HCT116 (cell line): ENCODE measurements around the gene A3GALT2. TPM values are rescaled to one million over a fixed set of nuclear protein-coding genes. Genes with fewer than 3 reads are reported as not detected.

Source experiments
- ATAC-seq: fragments of 200-7000 bp; cut with Tn5 transposase; 2 replicates; pipeline ENCODE4 v1.9.1; 2020; ENCODE audit warnings: mild to moderate bottlenecking, moderate library complexity
- BruUV-seq: library from RNA; stranded (reverse); fragments of 400-500 nt; replicated peaks from 2 replicates; lab custom pipeline; 2021; lab: Mats Ljungman, UMichigan
- CTCF ChIA-PET: fragments of 300-600 bp; sonication (Branson Sonifier 250); formaldehyde crosslinking; loops from one replicate; lab custom pipeline; 2021; ENCODE audit warnings: antibody characterized with exemption; lab: Charles Lee
- POLR2A ChIA-PET: fragments of 300-600, 350-600 bp; sonication (Branson Sonifier 250); formaldehyde crosslinking; loops from one replicate; lab custom pipeline; 2021; ENCODE audit warnings: antibody characterized with exemption; lab: Charles Lee
- RAD21 ChIA-PET, 2 experiments: fragments of 300-600 bp; sonication (Branson Sonifier 250); formaldehyde crosslinking; loops; one replicate each; lab custom pipeline; 2023; ENCODE audit warnings: low total read pairs in 2 of 2; ENCODE audit not compliant: uncharacterized antibody in 2 of 2, unreplicated experiment in 2 of 2, low non-redundant PET in 1 of 2; lab: Charles Lee
- DNase-seq: peaks from one replicate; pipeline ENCODE4 v3.0.0-alpha.2; 2010; ENCODE audit warnings: low read depth, low spot score
- H2AFZ ChIP-seq: fragments of 200-600 bp; shearing (Covaris generic), sonication (generic); 2 replicates; pipeline ENCODE4 v1.6.1; 2017; ENCODE audit warnings: low read depth, mixed run types, mixed read lengths, antibody characterized with exemption, low read length; ENCODE audit not compliant: poor library complexity, severe bottlenecking
- H3K27ac ChIP-seq: 2 replicates; pipeline ENCODE4 v1.5.1; 2012; ENCODE audit warnings: low read depth, low read length
- H3K27me3 ChIP-seq: fragments of 200-600 bp; sonication (generic); 2 replicates; pipeline ENCODE4 v1.6.1; 2016; ENCODE audit warnings: mixed run types, low read length, mixed read lengths; ENCODE audit not compliant: insufficient read depth
- H3K36me3 ChIP-seq, 2 experiments: fragments of 200-500 bp in 1 of 2; fragments of 200-600 bp in 1 of 2; sonication (Bioruptor generic) in 1 of 2; sonication (generic) in 1 of 2; 2 replicates each; pipeline versions ENCODE4 v1.5.1 to v1.6.1; 2014 to 2016; ENCODE audit warnings: low read length in 2 of 2, inconsistent platforms in 1 of 2, mixed read lengths in 1 of 2, mixed run types in 1 of 2; ENCODE audit not compliant: insufficient read depth in 2 of 2, control insufficient read depth in 1 of 2
- H3K4me1 ChIP-seq, 2 experiments: fragments of 200-600 bp in 1 of 2; sonication (generic) in 1 of 2; 2 replicates each; pipeline versions ENCODE4 v1.5.1 to v1.6.1; 2012 to 2017; ENCODE audit warnings: low read length in 2 of 2, inconsistent platforms in 1 of 2, mild to moderate bottlenecking in 1 of 2, mixed read lengths in 1 of 2, mixed run types in 1 of 2, moderate library complexity in 1 of 2; ENCODE audit not compliant: insufficient read depth in 2 of 2, control insufficient read depth in 1 of 2
- H3K4me2 ChIP-seq: fragments of 200-600 bp; sonication (generic); 2 replicates; pipeline ENCODE4 v1.6.1; 2017; ENCODE audit warnings: mixed run types, low read length, mixed read lengths
- H3K4me3 ChIP-seq, 2 experiments: fragments of 200-600 bp in 1 of 2; sonication (generic) in 1 of 2; replicated peaks in 1 of 2; 2 replicates each; pipeline ENCODE4 v1.5.1; 2011 to 2016; ENCODE audit warnings: low read length in 2 of 2, control low read depth in 1 of 2, low read depth in 1 of 2, mild to moderate bottlenecking in 1 of 2, mixed read lengths in 1 of 2, mixed run types in 1 of 2
- H3K79me2 ChIP-seq: fragments of 200-600 bp; sonication (generic); 2 replicates; pipeline ENCODE4 v1.6.1; 2017; ENCODE audit warnings: mild to moderate bottlenecking, mixed run types, low read length, moderate library complexity, mixed read lengths; ENCODE audit not compliant: insufficient read depth
- H3K9ac ChIP-seq: fragments of 200-600 bp; sonication (generic); 2 replicates; pipeline ENCODE4 v1.6.1; 2016; ENCODE audit warnings: low read length, mixed read lengths
- H3K9me2 ChIP-seq: fragments of 200-600 bp; sonication (generic), shearing (Covaris generic); 2 replicates; pipeline ENCODE4 v1.6.1; 2017; ENCODE audit warnings: mixed run types, mild to moderate bottlenecking, moderate library complexity; ENCODE audit not compliant: insufficient read depth
- H3K9me3 ChIP-seq, 2 experiments: fragments of 200-500 bp in 1 of 2; fragments of 200-600 bp in 1 of 2; sonication (Bioruptor generic) in 1 of 2; sonication (generic) in 1 of 2; 2 replicates each; pipeline ENCODE4 v1.6.1; 2014 to 2017; ENCODE audit warnings: low read length in 2 of 2, mixed read lengths in 2 of 2, inconsistent platforms in 1 of 2, low read depth in 1 of 2, mild to moderate bottlenecking in 1 of 2, mixed run types in 1 of 2, moderate library complexity in 1 of 2; ENCODE audit not compliant: control insufficient read depth in 1 of 2, insufficient read depth in 1 of 2
- H4K20me1 ChIP-seq: fragments of 200-600 bp; sonication (generic), shearing (Covaris generic); 2 replicates; pipeline ENCODE4 v1.6.1; 2017; ENCODE audit warnings: mixed run types, mild to moderate bottlenecking, moderate library complexity; ENCODE audit not compliant: insufficient read depth
- CTCF ChIP-seq, 3 experiments: fragments of 200-600 bp in 1 of 3; sonication (generic) in 1 of 3; IDR thresholded peaks in 2 of 3; conservative IDR thresholded peaks in 1 of 3; 2 replicates each; pipeline ENCODE4 v1.5.1; 2012 to 2017; ENCODE audit warnings: low read depth in 2 of 3, low read length in 2 of 3, antibody characterized with exemption in 1 of 3, borderline replicate concordance in 1 of 3, control low read depth in 1 of 3, mild to moderate bottlenecking in 1 of 3, mixed read lengths in 1 of 3, mixed run types in 1 of 3, moderate library complexity in 1 of 3; ENCODE audit not compliant: insufficient read depth in 1 of 3
- POLR2AphosphoS5 ChIP-seq: IDR thresholded peaks from 2 replicates; pipeline ENCODE4 v1.6.1; 2011; ENCODE audit warnings: mild to moderate bottlenecking, low read depth, low read length, moderate library complexity
- TCF7L2 ChIP-seq: IDR thresholded peaks from 2 replicates; pipeline ENCODE4 v1.7.0; 2011; ENCODE audit warnings: borderline replicate concordance, inconsistent platforms; ENCODE audit not compliant: insufficient read depth, insufficient read length; ENCODE audit errors: extremely low read depth
- YY1 ChIP-seq: IDR thresholded peaks from 2 replicates; pipeline ENCODE4 v1.6.1; 2011; ENCODE audit warnings: low read length, low read depth, moderate library complexity, mild to moderate bottlenecking; ENCODE audit not compliant: insufficient replicate concordance; ENCODE audit errors: extremely low read depth
- intact Hi-C: fragments of 100-400 bp; cut with micrococcal nuclease; formaldehyde crosslinking; loops from 2 replicates; pipeline ENCODE4 v1.10.0; 2022
- total RNA-seq: library from RNA; stranded (reverse); gene quantifications from one replicate; pipeline ENCODE4 v1.2.1, GENCODE V29; 2021; ENCODE audit not compliant: unreplicated experiment
- TF ChIP-seq, protein P1 (sequence below): IDR thresholded peaks from 2 replicates; pipeline ENCODE4 v1.6.1; 2012

Gene A3GALT2
- total RNA-seq, 1 experiment from 2014 or later = not detected

- ATAC-seq = no peak
- H3K79me2 ChIP-seq = no peaks in the 10 kb centered on the region
- no TSS peak for BruUV-seq
- H4K20me1 ChIP-seq = no peaks in the 10 kb centered on the region
- H3K4me3 ChIP-seq = no peak overlapping the region
- ChIA-PET POLR2A (no interaction called here), RAD21 (no interaction called here)
- intact Hi-C loops = loop anchor here (10.0 kb wide), 1 partner anchor 263 kb away; no protein-coding TSS in a partner anchor
- TF ChIP-seq POLR2AphosphoS5 (no peak), TCF7L2 (no peak), CTCF (IDR thresholded peaks at IDR 0.05 in 2 of 3, conservative IDR thresholded peaks at IDR 0.05 in 1 of 3; ENCODE audit: borderline replicate concordance in 1 of 3, insufficient read depth in 1 of 3, low read depth in 2 of 3, low read length in 2 of 3) (no peak), YY1 (no peak)
- TF ChIP-seq, protein P1, sequence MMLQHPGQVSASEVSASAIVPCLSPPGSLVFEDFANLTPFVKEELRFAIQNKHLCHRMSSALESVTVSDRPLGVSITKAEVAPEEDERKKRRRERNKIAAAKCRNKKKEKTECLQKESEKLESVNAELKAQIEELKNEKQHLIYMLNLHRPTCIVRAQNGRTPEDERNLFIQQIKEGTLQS = no peak
- TF ChIP-seq, all 23 proteins: peak for 0
- Histone ChIP-seq H3K27ac (no peak overlapping the region), H2AFZ (no peak overlapping the region), H3K36me3 (peaks cover 49 to 65% of the 10 kb centered on the region in 2 experiments), H3K9me3 (no peaks in the 10 kb centered on the region), H3K9ac (no peak overlapping the region), H3K4me1 (peaks cover 0 to 4% of the 10 kb centered on the region in 2 experiments; a peak in 1 of 4 replicates), H3K27me3 (no peaks in the 10 kb centered on the region), H3K9me2 (no peaks in the 10 kb centered on the region), H3K4me2 (no peak overlapping the region)
- no peak for DNase-seq
- CTCF ChIA-PET = no interaction called here
Observed at GRCh38 chr1:33358114-33358794, 37.4 kb upstream of the A3GALT2 start.
